Stimulated activated CD4-positive, alpha-beta T cell treated with anti-CD3 and anti-CD28 coated beads, Interleukin-2, amount 100 ng/mL, for 24 hours (primary cell): ENCODE results near the gene GCK.
"Not testable (repeated sequence)": the region's sequence is repeated elsewhere in the genome, so short reads cannot be mapped to it uniquely, and the experiment has no call there.

Source experiments
- DNase-seq, 2 donors: peaks; one replicate each; pipeline ENCODE4 v3.0.0-alpha.2; 2020

GCK gene

GRCh38 chr7:44139311-44140010, 49.8 kb downstream of the GCK start:
- DNase-seq = no peak

GRCh38 chr7:44138698-44139097, 50.5 kb downstream of the GCK start:
- DNase-seq = no peak

DNA sequence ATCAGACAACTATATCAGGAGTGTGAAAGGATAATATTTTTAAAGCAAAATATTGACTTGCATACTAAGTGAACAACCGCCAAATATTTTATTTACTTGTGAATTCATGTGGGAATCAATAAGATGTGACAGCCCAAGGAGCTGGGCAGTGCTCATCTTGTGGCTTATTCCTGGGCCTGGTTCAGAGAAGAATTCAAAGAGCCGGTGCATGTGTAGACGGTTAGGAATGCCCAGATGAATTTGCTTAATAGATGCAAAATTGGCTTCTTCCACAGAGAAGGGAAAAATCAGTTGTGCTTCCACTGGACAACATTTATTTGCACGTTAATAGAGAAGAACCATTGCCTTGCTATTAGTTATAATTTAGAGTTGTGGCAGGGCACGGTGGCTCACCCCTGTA, 52.5 kb downstream of the GCK start:
- no peak for DNase-seq

- no peak for DNase-seq
These were observed 54.2 kb downstream of the GCK start for GRCh38 chr7:44134943-44135628.

- DNase-seq = no peak
These were observed 55.9 kb downstream of the GCK start for GRCh38 chr7:44133295-44133694.

DNA sequence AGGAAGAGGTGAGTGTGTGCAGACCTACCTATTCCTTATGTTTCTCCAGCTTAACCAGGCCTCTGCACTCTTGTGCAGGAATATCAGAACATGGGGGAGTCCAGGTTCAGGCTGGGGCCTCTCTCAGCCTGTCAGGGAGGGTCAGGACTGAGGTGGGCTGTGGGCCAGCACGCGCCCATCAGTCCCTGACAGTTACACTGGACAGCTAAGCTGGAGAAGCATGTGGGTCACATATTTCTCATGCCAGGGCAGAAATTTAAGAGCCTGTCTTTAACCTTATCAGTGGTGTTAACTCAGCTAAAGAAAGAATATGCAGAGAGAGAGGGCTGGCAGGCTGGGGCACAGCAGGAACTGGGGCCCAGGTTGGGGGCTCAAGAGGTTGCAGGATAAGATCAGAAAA, 57.2 kb downstream of the GCK start:
- DNase-seq = no peak

DNA sequence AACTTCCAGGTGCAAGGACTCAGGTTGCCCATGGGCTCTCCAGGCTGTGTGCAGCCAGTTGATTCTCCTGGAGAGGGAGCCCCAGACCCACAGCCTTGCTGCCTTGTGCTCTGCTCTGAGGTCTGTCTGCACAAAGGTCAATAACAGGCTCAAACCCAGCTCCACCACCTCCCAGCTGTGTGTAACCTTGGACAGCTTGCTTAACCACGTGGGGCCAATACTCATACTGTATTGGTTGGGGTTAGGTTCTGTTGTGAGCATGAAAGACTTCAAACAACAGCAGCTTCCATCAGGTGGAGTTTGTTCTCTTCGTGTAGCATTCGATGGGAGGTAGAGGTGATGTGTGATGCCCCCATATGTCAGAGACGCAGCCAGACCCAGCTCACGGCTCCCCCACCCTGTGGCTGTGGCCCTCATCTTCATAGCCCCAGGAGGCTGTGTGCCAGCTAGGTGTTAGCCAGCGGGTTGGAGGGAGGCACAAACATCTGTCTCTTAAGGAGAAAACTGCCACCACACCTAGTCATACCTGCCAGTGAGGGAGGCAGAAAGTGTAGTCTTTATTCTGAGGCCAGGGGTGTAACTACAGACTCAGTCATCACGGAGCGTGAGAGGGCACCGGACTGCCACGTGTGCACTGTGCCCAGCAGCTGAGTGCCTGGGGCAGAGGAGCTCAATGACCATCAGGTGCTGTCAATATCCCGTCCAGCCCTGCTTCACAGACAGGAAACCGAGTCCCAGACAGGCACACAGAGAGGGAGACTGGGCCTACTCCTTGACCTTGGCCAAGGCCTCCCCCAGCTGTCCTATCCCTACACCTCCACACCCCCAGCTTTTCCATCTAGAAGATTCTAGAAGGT, 57.8 kb downstream of the GCK start:
- DNase-seq = no peak

GRCh38 chr7:44128721-44129582, 60.3 kb downstream of the GCK start:
- no peak for DNase-seq

DNA sequence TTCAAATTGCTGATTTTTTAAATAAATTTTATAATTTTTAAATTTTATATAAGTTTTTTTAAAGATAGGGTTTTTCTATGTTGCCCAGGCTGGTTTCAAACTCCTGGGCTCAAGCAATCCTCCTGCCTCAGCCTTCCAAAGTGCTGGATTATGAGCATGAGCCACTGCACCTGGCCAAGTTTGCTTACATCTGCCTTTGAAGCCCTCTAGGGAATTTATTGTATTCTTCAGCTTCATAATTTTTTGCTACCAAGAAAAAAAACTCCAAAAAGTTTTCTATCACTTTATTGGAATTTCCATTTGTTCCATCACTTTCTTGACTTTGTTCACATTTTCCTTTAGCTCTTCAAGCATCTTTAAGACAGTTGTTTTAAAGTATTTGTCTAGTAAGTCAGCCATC, 62.1 kb downstream of the GCK start:
- DNase-seq = no peak

DNA sequence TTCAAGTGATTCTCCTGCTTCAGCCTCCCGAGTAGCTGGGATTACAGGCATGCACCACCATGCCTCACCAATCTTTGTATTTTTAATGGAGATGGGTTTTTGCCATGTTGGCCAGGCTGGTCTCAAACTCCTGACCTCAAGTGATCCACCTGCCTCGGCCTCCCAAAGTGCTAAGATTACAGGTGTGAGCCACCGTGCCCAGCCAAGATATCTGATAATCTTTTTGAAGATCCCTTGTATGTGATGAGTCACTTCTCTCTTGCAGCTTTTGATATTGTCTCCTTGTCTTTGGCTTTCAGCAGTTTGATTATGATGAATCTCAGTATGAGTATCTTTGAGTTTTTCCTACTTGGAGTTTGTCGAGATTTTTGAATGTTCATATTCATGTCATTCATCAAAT, 62.7 kb downstream of the GCK start:
- DNase-seq = not testable (repeated sequence)

DNA sequence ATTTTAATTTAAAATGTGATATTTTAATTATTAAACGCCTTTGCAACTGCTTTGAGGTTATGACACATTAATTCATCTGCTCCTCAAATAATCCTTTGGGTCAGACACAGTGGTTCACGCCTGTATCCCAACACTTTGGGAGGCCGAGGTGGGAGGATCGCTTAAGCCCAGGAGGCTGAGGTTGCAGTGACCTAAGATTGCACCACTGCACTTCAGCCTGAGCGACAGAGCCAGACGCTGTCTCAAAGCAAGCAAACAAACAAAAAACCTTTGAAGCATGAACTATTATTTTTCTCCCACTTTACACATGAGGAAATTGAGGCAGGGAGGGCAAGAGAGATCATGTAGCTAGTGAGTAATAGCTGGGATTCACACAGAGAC, 64.4 kb downstream of the GCK start:
- DNase-seq = no peak

GRCh38 chr7:44123190-44124003, 65.8 kb downstream of the GCK start, which contains the start of gene POLD2:
Gene POLD2 (minus strand): TSS chr7:44123548. CDS start chr7:44122053, 1,495 bp downstream.
- DNase-seq = peak; percentile 99

- no peak for DNase-seq
These were observed 66.7 kb downstream of the GCK start for GRCh38 chr7:44122529-44122928.

DNA sequence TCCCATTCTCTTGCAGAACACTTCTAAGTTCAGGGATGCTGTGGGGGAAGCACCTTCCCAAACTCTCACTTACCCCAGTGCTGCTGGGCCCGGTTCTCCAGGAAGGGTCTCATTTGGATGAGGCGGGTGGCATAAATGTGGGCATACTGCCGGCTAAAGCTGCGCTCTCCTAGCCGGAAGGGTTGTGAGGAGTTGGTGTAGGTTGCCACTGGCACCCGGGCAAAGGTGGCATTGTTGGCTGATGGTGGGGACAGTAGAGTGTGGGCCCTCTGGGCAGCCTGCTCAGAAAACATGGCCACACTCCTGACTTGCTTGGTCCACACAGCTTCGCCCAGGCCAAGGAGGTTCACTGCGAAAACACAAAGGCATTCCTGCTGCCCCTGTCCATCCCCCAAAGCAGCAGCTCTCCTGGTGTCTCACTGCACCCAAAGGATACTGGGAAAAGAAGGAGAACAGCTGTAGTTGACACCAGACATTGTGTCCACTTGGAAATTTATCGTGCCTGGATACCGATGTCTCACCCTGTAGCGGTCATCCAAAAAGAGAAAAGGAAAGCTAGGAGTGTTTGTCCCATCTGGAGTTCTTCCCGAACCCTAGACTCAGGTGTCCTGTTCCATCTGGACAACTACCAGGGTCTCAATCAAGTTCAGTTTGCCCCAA, 67.3 kb downstream of the GCK start:
- no peak for DNase-seq

DNA sequence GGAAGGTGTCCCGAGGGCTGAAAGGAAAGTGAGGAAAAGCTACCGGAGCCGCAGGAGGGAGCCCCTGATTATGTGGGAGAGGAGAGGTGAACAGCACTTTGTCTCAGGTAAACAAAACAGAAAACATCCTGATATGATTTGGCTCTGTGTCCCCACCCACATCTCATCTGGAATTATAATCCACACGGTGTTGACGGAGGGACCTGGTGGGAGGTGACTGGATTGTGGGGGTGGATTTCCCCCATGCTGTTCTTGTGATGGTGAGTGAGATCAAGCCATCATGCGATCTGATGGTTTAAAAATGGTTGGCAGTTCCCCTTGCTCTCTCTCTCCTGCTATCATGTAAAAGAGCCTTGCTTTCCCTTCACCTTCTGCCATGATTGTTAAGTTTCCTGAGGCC, 68.8 kb downstream of the GCK start:
- no peak for DNase-seq

GRCh38 chr7:44119829-44120380, 69.3 kb downstream of the GCK start:
- DNase-seq = no peak

DNA sequence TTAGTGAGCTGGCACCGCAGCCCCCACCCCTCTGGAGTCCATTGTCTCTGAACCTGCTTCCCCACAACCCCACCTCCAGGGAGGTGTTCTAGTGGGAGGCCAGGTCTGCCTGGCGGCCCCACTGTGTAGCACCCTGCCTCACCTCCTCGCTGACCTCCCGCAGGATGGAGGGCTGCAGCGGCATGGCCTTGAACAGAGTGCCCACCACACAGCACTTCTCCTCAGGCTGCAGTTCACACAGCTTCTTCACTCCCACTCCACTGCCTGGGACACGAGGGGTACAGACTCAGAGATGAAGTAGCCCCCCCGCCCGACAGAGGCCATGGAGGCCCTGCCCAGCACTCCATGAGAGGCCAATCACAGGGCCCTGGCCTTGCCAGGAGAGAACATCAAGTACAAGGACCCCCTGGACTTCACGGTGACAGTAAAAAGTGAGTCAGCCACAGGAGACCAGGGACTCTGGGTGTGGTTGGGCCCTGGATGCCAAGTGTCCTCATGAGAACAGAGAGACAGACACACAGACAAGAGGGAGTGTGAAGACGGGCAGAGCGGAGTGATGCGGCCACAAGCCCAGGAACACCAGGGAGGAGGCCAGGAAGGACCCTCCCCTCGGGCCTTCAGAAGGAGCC, 71.3 kb downstream of the GCK start:
- DNase-seq = no peak

DNA sequence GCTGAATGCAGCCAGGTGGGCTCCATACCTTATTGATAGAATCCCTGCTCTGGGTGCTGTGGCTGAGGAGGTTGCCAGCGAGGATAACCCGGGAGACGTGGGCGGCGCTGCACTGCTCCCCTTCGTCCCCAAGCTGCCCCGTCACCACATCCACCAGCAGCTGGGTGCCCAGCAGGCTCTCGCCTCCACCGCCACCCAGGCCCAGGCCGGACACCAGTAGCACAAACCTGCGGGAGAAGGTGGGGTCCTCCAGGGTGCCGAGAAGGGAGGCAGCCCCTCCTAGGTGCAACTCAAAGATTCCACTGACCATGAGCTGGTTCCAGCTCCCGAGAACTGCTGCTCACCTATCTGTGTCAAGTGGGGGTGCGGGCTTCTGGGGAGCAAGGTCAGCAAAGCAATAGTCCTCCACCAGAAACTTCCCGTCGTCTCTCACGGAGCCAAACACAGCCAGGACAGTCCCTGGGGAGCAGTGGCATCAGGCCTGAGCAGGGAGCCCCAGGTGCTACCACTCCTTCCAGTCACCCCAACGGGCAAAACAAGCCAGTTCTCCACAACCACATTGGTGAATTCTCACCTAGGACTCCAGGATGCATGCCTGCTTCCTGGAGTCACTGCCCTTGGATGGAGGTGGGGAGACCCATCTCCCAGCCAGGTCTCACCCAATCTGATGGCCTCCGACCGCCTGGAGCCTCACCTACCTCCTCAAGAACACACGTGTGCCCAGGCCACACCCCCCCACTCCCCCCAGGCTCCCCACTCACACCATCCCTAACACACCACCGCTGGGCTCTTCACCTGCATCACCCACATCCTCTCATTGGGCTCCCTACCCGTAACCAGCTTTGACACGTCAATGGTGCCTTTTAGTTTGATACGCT, 72.2 kb downstream of the GCK start:
- DNase-seq = no peak

DNA sequence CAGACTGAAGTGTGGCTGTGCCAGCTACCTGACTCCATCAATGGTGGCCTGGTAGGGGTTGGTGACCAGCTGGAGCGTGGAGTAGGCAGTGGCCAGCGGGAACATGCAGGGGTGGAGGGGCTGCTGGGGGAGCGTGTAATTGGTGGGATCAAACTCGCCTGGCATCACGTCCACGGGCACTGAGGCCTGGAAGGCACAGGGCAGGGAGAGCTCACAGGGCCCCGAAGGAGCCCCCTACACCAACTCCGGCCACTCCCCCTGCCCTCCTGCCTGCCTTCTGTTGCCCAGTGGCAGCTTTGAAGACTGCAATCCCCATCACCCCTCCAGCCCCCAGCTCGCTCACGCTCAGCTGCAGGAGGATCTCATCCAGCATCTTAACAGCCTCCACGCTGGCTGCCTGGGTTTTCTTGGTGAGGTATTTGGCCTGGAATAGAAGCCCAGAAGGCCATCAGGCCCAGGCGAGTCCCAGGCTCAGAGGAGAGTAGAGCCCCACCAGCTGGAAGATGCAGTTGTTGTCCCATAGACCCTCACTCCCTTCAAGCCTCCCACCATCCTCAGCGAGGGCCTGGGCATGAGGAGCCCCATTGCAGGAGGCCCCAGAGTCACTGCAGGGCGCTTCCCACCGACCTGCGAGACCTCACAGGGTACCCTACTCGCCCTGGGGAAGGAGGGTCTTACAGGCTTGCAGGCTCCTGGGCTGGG, 73.0 kb downstream of the GCK start:
- DNase-seq = no peak
